H1 (cell line): ENCODE results near the gene KMT2A. TPM values are rescaled to one million over a fixed set of nuclear protein-coding genes. Genes with fewer than 3 reads are reported as not detected.

Experiments
- CTCF ChIA-PET: fragments of 300-600 bp; sonication (Branson Sonifier 250); formaldehyde crosslinking; loops from one replicate; lab custom pipeline; 2021; ENCODE audit not compliant: partially characterized antibody; lab: Charles Lee
- POLR2A ChIA-PET: fragments of 300-600 bp; sonication (Branson Sonifier 250); formaldehyde crosslinking; loops from one replicate; lab custom pipeline; 2021; ENCODE audit warnings: inconsistent platforms; ENCODE audit not compliant: partially characterized antibody; lab: Charles Lee
- DNase-seq, 2 experiments: peaks; one replicate each; pipeline versions ENCODE4 v3.0.0 to v3.0.0-alpha.2; 2010 to 2022; ENCODE audit warnings: low spot score in 2 of 2, low read depth in 1 of 2, mixed read lengths in 1 of 2
- FAIRE-seq: peaks from 2 replicates; lab custom pipeline; 2011; peaks lifted over from hg19 to GRCh38; lab: Jason Lieb, UNC
- H2AFZ ChIP-seq: 2 replicates; pipeline ENCODE4 v1.8.1; 2012; ENCODE audit warnings: low read length, inconsistent platforms
- H2AK5ac ChIP-seq: 2 replicates; pipeline ENCODE4 v1.6.1; 2013; ENCODE audit warnings: low read depth, low read length
- H2BK120ac ChIP-seq: replicated peaks from 2 replicates; pipeline ENCODE3; 2013; ENCODE audit warnings: low read depth, low read length, inconsistent platforms
- H2BK12ac ChIP-seq: 2 replicates; pipeline ENCODE4 v1.6.1; 2013; ENCODE audit warnings: low read depth, low read length
- H2BK15ac ChIP-seq: 2 replicates; pipeline ENCODE4 v1.6.1; 2013; ENCODE audit warnings: low read length
- H2BK20ac ChIP-seq: 2 replicates; pipeline ENCODE4 v1.6.1; 2013; ENCODE audit warnings: low read length
- H2BK5ac ChIP-seq: 2 replicates; pipeline ENCODE4 v1.6.1; 2013; ENCODE audit warnings: low read depth, low read length
- H3K14ac ChIP-seq: 2 replicates; pipeline ENCODE4 v1.6.1; 2013; ENCODE audit warnings: inconsistent platforms; ENCODE audit not compliant: insufficient read length
- H3K18ac ChIP-seq: 2 replicates; pipeline ENCODE4 v1.6.1; 2013; ENCODE audit warnings: low read length; ENCODE audit errors: extremely low read depth
- H3K23ac ChIP-seq: 2 replicates; pipeline ENCODE4 v1.6.1; 2013; ENCODE audit warnings: inconsistent platforms; ENCODE audit not compliant: insufficient read length
- H3K23me2 ChIP-seq: 2 replicates; pipeline ENCODE4 v1.6.1; 2013; ENCODE audit warnings: low read depth, low read length
- H3K27ac ChIP-seq: 2 replicates; pipeline ENCODE4 v1.6.1; 2011; ENCODE audit warnings: low read depth, low read length, inconsistent platforms
- H3K27me3 ChIP-seq, 4 experiments: replicated peaks in 1 of 4; 1 replicate in 1 of 4; 2 replicates in 3 of 4; pipeline versions ENCODE4 v1.6.1 to v1.8.1; 2011 to 2013; ENCODE audit warnings: low read length in 3 of 4, mild to moderate bottlenecking in 3 of 4, inconsistent platforms in 2 of 4, mixed read lengths in 2 of 4, moderate library complexity in 1 of 4; ENCODE audit not compliant: control insufficient read depth in 3 of 4, insufficient read depth in 3 of 4; ENCODE audit errors: extremely low read depth in 1 of 4
- H3K36me3 ChIP-seq, 4 experiments: 2 replicates each; pipeline versions ENCODE4 v1.6.1 to v1.8.1; 2011 to 2013; ENCODE audit warnings: mild to moderate bottlenecking in 4 of 4, low read length in 3 of 4, moderate library complexity in 2 of 4, control low read depth in 1 of 4, inconsistent platforms in 1 of 4; ENCODE audit not compliant: insufficient read depth in 4 of 4, control insufficient read depth in 2 of 4
- H3K4ac ChIP-seq: replicated peaks from 2 replicates; pipeline ENCODE3; 2013; ENCODE audit warnings: low read length, low read depth, mixed read lengths, inconsistent platforms; ENCODE audit not compliant: insufficient read length
- H3K4me1 ChIP-seq, 4 experiments: replicated peaks in 1 of 4; 1 replicate in 1 of 4; 2 replicates in 3 of 4; pipeline versions ENCODE4 v1.6.1 to v1.8.1; 2011 to 2013; ENCODE audit warnings: low read length in 3 of 4, inconsistent platforms in 2 of 4, mixed read lengths in 1 of 4; ENCODE audit not compliant: insufficient read depth in 4 of 4, control insufficient read depth in 3 of 4
- H3K4me2 ChIP-seq, 2 experiments: 2 replicates each; pipeline versions ENCODE4 v1.6.1 to v1.8.1; 2011 to 2013; ENCODE audit warnings: low read depth in 2 of 2, low read length in 2 of 2, control low read depth in 1 of 2, inconsistent platforms in 1 of 2, mild to moderate bottlenecking in 1 of 2; ENCODE audit not compliant: insufficient read depth in 1 of 2
- H3K4me3 ChIP-seq, 4 experiments: fragments of 200-600, 300-600 bp in 1 of 4; sonication (generic), shearing (Covaris generic), sonication (Bioruptor Twin) in 1 of 4; 2 replicates each; pipeline versions ENCODE4 v1.5.1 to v1.8.1; 2011 to 2016; ENCODE audit warnings: low read length in 4 of 4, low read depth in 3 of 4, control low read depth in 2 of 4, inconsistent platforms in 2 of 4, mild to moderate bottlenecking in 2 of 4, mixed read lengths in 1 of 4, moderate library complexity in 1 of 4; ENCODE audit not compliant: insufficient read depth in 2 of 4; ENCODE audit errors: extremely low read depth in 1 of 4
- H3K56ac ChIP-seq: replicated peaks from 2 replicates; pipeline ENCODE3; 2013; ENCODE audit warnings: low read depth, mild to moderate bottlenecking, mixed read lengths, low read length, inconsistent platforms; ENCODE audit not compliant: insufficient read length
- H3K79me1 ChIP-seq: 2 replicates; pipeline ENCODE4 v1.6.1; 2013; ENCODE audit warnings: low read depth, low read length, control low read depth
- H3K79me2 ChIP-seq, 2 experiments: 2 replicates each; pipeline versions ENCODE4 v1.6.1 to v1.8.1; 2012 to 2013; ENCODE audit warnings: low read length in 2 of 2, mild to moderate bottlenecking in 2 of 2, inconsistent platforms in 1 of 2; ENCODE audit not compliant: insufficient read depth in 2 of 2, control insufficient read depth in 1 of 2
- H3K9ac ChIP-seq, 4 experiments: replicated peaks in 1 of 4; 1 replicate in 1 of 4; 2 replicates in 3 of 4; pipeline versions ENCODE4 v1.6.1 to v1.8.1; 2011 to 2013; ENCODE audit warnings: low read depth in 3 of 4, low read length in 3 of 4, control low read depth in 2 of 4, mild to moderate bottlenecking in 2 of 4, moderate library complexity in 2 of 4, inconsistent platforms in 1 of 4; ENCODE audit errors: extremely low read depth in 1 of 4
- H3K9me3 ChIP-seq, 2 experiments: 2 replicates each; pipeline versions ENCODE4 v1.6.1 to v1.8.1; 2012 to 2013; ENCODE audit warnings: mild to moderate bottlenecking in 2 of 2, moderate library complexity in 2 of 2, control low read depth in 1 of 2, inconsistent platforms in 1 of 2, low read depth in 1 of 2, low read length in 1 of 2, mixed read lengths in 1 of 2; ENCODE audit not compliant: insufficient read depth in 2 of 2
- H4K20me1 ChIP-seq, 2 experiments: replicated peaks in 1 of 2; 2 replicates each; pipeline versions ENCODE3 to v1.8.1; 2011 to 2013; ENCODE audit warnings: inconsistent platforms in 2 of 2, low read length in 2 of 2, mild to moderate bottlenecking in 1 of 2; ENCODE audit not compliant: insufficient read depth in 2 of 2, control insufficient read depth in 1 of 2
- H4K5ac ChIP-seq: 2 replicates; pipeline ENCODE4 v1.6.1; 2013; ENCODE audit warnings: low read length, low read depth, mixed read lengths, inconsistent platforms; ENCODE audit not compliant: insufficient read length
- H4K8ac ChIP-seq: 2 replicates; pipeline ENCODE4 v1.8.0; 2013; ENCODE audit warnings: mild to moderate bottlenecking, moderate library complexity, low read length, inconsistent platforms; ENCODE audit not compliant: insufficient read depth; ENCODE audit errors: extremely low read depth
- H4K91ac ChIP-seq: replicated peaks from 2 replicates; pipeline ENCODE3; 2013; ENCODE audit warnings: low read length, mixed read lengths, inconsistent platforms; ENCODE audit not compliant: insufficient read length
- ASH2L ChIP-seq: fragments of 200-600, 300-600 bp; sonication (generic); IDR thresholded peaks from one replicate; pipeline ENCODE4 v1.7.1; 2017; ENCODE audit warnings: low read length
- EP300 ChIP-seq, 2 experiments: IDR thresholded peaks; 1 replicate in 1 of 2; 2 replicates in 1 of 2; pipeline ENCODE4 v1.6.1; 2011 to 2012; ENCODE audit warnings: low read depth in 2 of 2, low read length in 2 of 2, mild to moderate bottlenecking in 2 of 2, borderline replicate concordance in 1 of 2, inconsistent platforms in 1 of 2, moderate library complexity in 1 of 2
- HDAC2 ChIP-seq, 2 experiments: fragments of 300-600 bp in 1 of 2; sonication (generic) in 1 of 2; IDR thresholded peaks; 2 replicates each; pipeline ENCODE4 v1.6.1; 2011 to 2012; ENCODE audit warnings: low read depth in 2 of 2, low read length in 2 of 2, mild to moderate bottlenecking in 2 of 2, moderate library complexity in 2 of 2, borderline replicate concordance in 1 of 2, inconsistent platforms in 1 of 2
- JUND ChIP-seq: IDR thresholded peaks from 2 replicates; pipeline ENCODE4 v1.6.1; 2011; ENCODE audit warnings: mild to moderate bottlenecking, improper control_type of control experiment, low read length
- MAFK ChIP-seq: IDR thresholded peaks from 2 replicates; pipeline ENCODE4 v1.6.1; 2012; ENCODE audit warnings: low read depth, mild to moderate bottlenecking, improper control_type of control experiment, low read length
- RBBP5 ChIP-seq: IDR thresholded peaks from 2 replicates; pipeline ENCODE4 v1.7.1; 2012; ENCODE audit warnings: low read depth, mild to moderate bottlenecking, inconsistent platforms, low read length, moderate library complexity, borderline replicate concordance
- SIN3A ChIP-seq, 2 experiments: IDR thresholded peaks in 1 of 2; conservative IDR thresholded peaks in 1 of 2; 2 replicates each; pipeline ENCODE4 v1.6.1; 2011 to 2012; ENCODE audit warnings: low read length in 2 of 2, improper control_type of control experiment in 1 of 2, low read depth in 1 of 2, mild to moderate bottlenecking in 1 of 2
- SP1 ChIP-seq: IDR thresholded peaks from 2 replicates; pipeline ENCODE4 v1.6.1; 2011; ENCODE audit warnings: low read depth, low read length
- TAF1 ChIP-seq: IDR thresholded peaks from 2 replicates; pipeline ENCODE4 v1.6.1; 2011; ENCODE audit warnings: mild to moderate bottlenecking, low read depth, low read length
- TAF7 ChIP-seq: optimal IDR thresholded peaks from 2 replicates; pipeline ENCODE3; 2011; ENCODE audit warnings: low read depth, mild to moderate bottlenecking, inconsistent platforms, low read length, moderate library complexity, borderline replicate concordance
- TBP ChIP-seq: IDR thresholded peaks from 2 replicates; pipeline ENCODE4 v1.6.1; 2011; ENCODE audit warnings: low read depth, low read length, improper control_type of control experiment
- TCF12 ChIP-seq: IDR thresholded peaks from 2 replicates; pipeline ENCODE4 v1.6.1; 2011; ENCODE audit warnings: low read depth, mild to moderate bottlenecking, low read length
- polyA plus RNA-seq, 7 experiments: library from polyadenylated mRNA; depleted of rRNA in 3 of 7; stranded (reverse) in 5 of 7; unstranded in 2 of 7; fragments of >200 nt in 5 of 7; fragments of 200-250 nt in 2 of 7; gene quantifications; 1 replicate in 5 of 7; 2 replicates in 1 of 7; 4 replicates in 1 of 7; pipeline versions ENCODE4 v1.2.1 to v1.2.3, GENCODE V29; 2011 to 2013; ENCODE audit warnings: missing spikeins in 2 of 7, mixed read lengths in 2 of 7
- total RNA-seq: library from RNA; stranded (reverse); fragmentation: NEBNext Ultra II Directional; extraction: Animal tissue kit (Norgen Biotek cat#: 25700); gene quantifications from 2 replicates; pipeline ENCODE4 v1.2.1, GENCODE V29; 2021

KMT2A gene
- total and polyA plus RNA-seq, 2 of the 8 experiments (the other 6 are each of a cell fraction or from before 2014, with no cell fraction given): 35.9 to 62.1 TPM

- H4K5ac ChIP-seq: no peak overlapping the region
- peak overlapping the region in 1 of 2 experiments; percentile 10; a peak in 2 of 4 replicates for H3K4me2 ChIP-seq
- peak in 1 of 2 experiments; percentile 49 for DNase-seq
- H3K79me1 ChIP-seq: no peaks in the 10 kb centered on the region
- H2BK20ac ChIP-seq: no peak overlapping the region
- ChIA-PET CTCF (interaction anchor here (1.4 to 1.5 kb wide), 2 partner anchors 9 to 13 kb away, joined by 5 to 6 read pairs; partner anchors contain the start of gene ATP5MG), POLR2A (interaction anchor here (0.7 to 1.7 kb wide), 7 partner anchors 10 to 115 kb away, joined by 3 to 16 read pairs (median 3); partner anchors contain the start of genes KMT2A and TMEM25)
- H3K14ac ChIP-seq: no peak overlapping the region
- H3K79me2 ChIP-seq: no peaks in the 10 kb centered on the region
- H3K4me3 ChIP-seq: peak overlapping the region in 1 of 4 experiments; percentile 14; a peak in 1 of 8 replicates
- H3K27ac ChIP-seq: 0 out of 2 replicates have a peak overlapping the region, but pooled peaks have one; percentile 17
- H2AK5ac ChIP-seq: no peak overlapping the region
- H3K18ac ChIP-seq: no peak overlapping the region
- peaks cover 0 to 4% (median 2%) of the 10 kb centered on the region in 4 experiments; a peak in 3 of 7 replicates for H3K4me1 ChIP-seq
- peak; percentile 88 for FAIRE-seq
- peak overlapping the region; percentile 36; the same call in 1 of the 2 replicates for H2BK5ac ChIP-seq
- H3K27me3 ChIP-seq: no peaks in the 10 kb centered on the region
- H2BK15ac ChIP-seq: no peak overlapping the region
- no peaks in the 10 kb centered on the region for H4K20me1 ChIP-seq
- H3K36me3 ChIP-seq: 0 out of 8 replicates have a peak, but pooled peaks cover 0 to 2% (median 0%) of the 10 kb centered on the region in 4 experiments
- H4K91ac ChIP-seq: no peak overlapping the region
- no peak overlapping the region for H2BK120ac ChIP-seq
- H3K9me3 ChIP-seq: no peaks in the 10 kb centered on the region
- H2BK12ac ChIP-seq: no peak overlapping the region
- H3K9ac ChIP-seq: no peak overlapping the region
- H2AFZ ChIP-seq: no peak overlapping the region
- H3K56ac ChIP-seq: no peak overlapping the region
- H4K8ac ChIP-seq: no peak overlapping the region
- no peak overlapping the region for H3K4ac ChIP-seq
- H3K23ac ChIP-seq: no peak overlapping the region
- no peaks in the 10 kb centered on the region for H3K23me2 ChIP-seq
- TF ChIP-seq SIN3A (conservative IDR thresholded peaks at IDR 0.05 in 1 of 2, IDR thresholded peaks at IDR 0.05 in 1 of 2; ENCODE audit: low read depth in 1 of 2, low read length in 2 of 2): peak; percentile 36 to 62; a peak in 1 of 4 replicates
- 0 out of 2 replicates have a peak, but pooled peaks have one; percentile 30 for TF ChIP-seq TCF12
- TF ChIP-seq RBBP5: no peak
- peak; percentile 32 for TF ChIP-seq ASH2L
- TF ChIP-seq EP300 (IDR thresholded peaks at IDR 0.05; ENCODE audit: borderline replicate concordance in 1 of 2, low read depth in 2 of 2, low read length in 2 of 2): peak in 1 of 2 experiments; percentile 45; a peak in 1 of 3 replicates
- TF ChIP-seq TBP: peak; percentile 45; the same call in 1 of the 2 replicates
- peak; percentile 82; the same call in 1 of the 2 replicates for TF ChIP-seq MAFK
- no peak for TF ChIP-seq TAF7
- TF ChIP-seq SP1: 0 out of 2 replicates have a peak, but pooled peaks have one; percentile 34
- TF ChIP-seq TAF1: peak; percentile 60
- 0 out of 4 replicates have a peak, but pooled peaks of 1 of the 2 experiments have one; percentile 77 for TF ChIP-seq HDAC2 (IDR thresholded peaks at IDR 0.05; ENCODE audit: borderline replicate concordance in 1 of 2, low read depth in 2 of 2, low read length in 2 of 2)
- peak; percentile 79 for TF ChIP-seq JUND
These were observed 20.6 kb upstream of the KMT2A start for GRCh38 chr11:118415739-118416068.
